ENCODE data around the gene TADA3.

TADA3 gene

GRCh38 chr3:9744162-9744561, 48.1 kb downstream of the TADA3 start:
- DNase-seq (ENCODE audit: low read depth): no peak
- no peak overlapping the region for H3K4me3 ChIP-seq (ENCODE audit: low read depth, low read length)
- TF ChIP-seq CTCF (IDR thresholded peaks at IDR 0.05; ENCODE audit: insufficient read depth, low read depth, low read length, missing control alignments): no peak

- no peak overlapping the region for H3K4me3 ChIP-seq (ENCODE audit: low read depth, low read length)
- TF ChIP-seq CTCF (IDR thresholded peaks at IDR 0.05; ENCODE audit: insufficient read depth, low read depth, low read length, missing control alignments): no peak
- DNase-seq (ENCODE audit: low read depth): no peak
Observed at GRCh38 chr3:9743548-9743947, 48.7 kb downstream of the TADA3 start.

GRCh38 chr3:9742560-9742959, 49.7 kb downstream of the TADA3 start:
- H3K4me3 ChIP-seq (ENCODE audit: low read depth, low read length): no peak overlapping the region
- no peak for TF ChIP-seq CTCF (IDR thresholded peaks at IDR 0.05; ENCODE audit: insufficient read depth, low read depth, low read length, missing control alignments)
- no peak for DNase-seq (ENCODE audit: low read depth)

GRCh38 chr3:9739181-9739580, 53.1 kb downstream of the TADA3 start:
- H3K4me3 ChIP-seq (ENCODE audit: low read depth, low read length): no peak overlapping the region
- DNase-seq (ENCODE audit: low read depth): no peak
- no peak for TF ChIP-seq CTCF (IDR thresholded peaks at IDR 0.05; ENCODE audit: insufficient read depth, low read depth, low read length, missing control alignments)

GRCh38 chr3:9736831-9737230, 55.4 kb downstream of the TADA3 start:
- DNase-seq (ENCODE audit: low read depth): no peak
- TF ChIP-seq CTCF (IDR thresholded peaks at IDR 0.05; ENCODE audit: insufficient read depth, low read depth, low read length, missing control alignments): no peak

GRCh38 chr3:9732740-9733115, 59.5 kb downstream of the TADA3 start:
- no peak for DNase-seq (ENCODE audit: low read depth)
- no peak for TF ChIP-seq CTCF (IDR thresholded peaks at IDR 0.05; ENCODE audit: insufficient read depth, low read depth, low read length, missing control alignments)

More at GRCh38 chr3:9736831-9737230, 55.4 kb downstream of the TADA3 start:
- no peak overlapping the region for H3K4me3 ChIP-seq (ENCODE audit: low read depth, low read length)

GRCh38 chr3:9732080-9732739, 60.1 kb downstream of the TADA3 start:
- peak overlapping the region; percentile 92 for H3K4me3 ChIP-seq (ENCODE audit: low read depth, low read length)
- no peak for TF ChIP-seq CTCF (IDR thresholded peaks at IDR 0.05; ENCODE audit: insufficient read depth, low read depth, low read length, missing control alignments)
- peak; percentile 52 for DNase-seq (ENCODE audit: low read depth)

More at GRCh38 chr3:9732740-9733115, 59.5 kb downstream of the TADA3 start:
- H3K4me3 ChIP-seq (ENCODE audit: low read depth, low read length): peak overlapping the region; percentile 92

Data from GM12865 (cell line).